K562 (cell line): Measurements from ENCODE around the gene CGNL1.

Experiments used
- EZH2 ChIP-seq: IDR thresholded peaks from 2 replicates; pipeline ENCODE4 v1.6.1; 2012; ENCODE audit warnings: low read depth, mild to moderate bottlenecking, inconsistent platforms, low read length, borderline replicate concordance
- HDGF ChIP-seq: fragments of 450-650 bp; IDR thresholded peaks from 2 replicates; pipeline ENCODE4 v1.6.1; 2016
- ILK ChIP-seq: fragments of 450-650 bp; IDR thresholded peaks from 2 replicates; pipeline ENCODE4 v1.6.1; 2016; ENCODE audit warnings: missing genetic modification characterization, low read depth, mild to moderate bottlenecking, missing compliant biosample characterization, moderate library complexity, borderline replicate concordance
- KLF13 ChIP-seq: fragments of 450-650 bp; IDR thresholded peaks from 2 replicates; pipeline ENCODE4 v1.6.1; 2016; ENCODE audit warnings: missing genetic modification characterization, low read depth, mild to moderate bottlenecking, missing compliant biosample characterization, moderate library complexity, borderline replicate concordance
- MXI1 ChIP-seq: IDR thresholded peaks from 2 replicates; pipeline ENCODE4 v1.6.1; 2011; ENCODE audit warnings: low read depth, mild to moderate bottlenecking, improper control_type of control experiment, low read length
- PHF21A ChIP-seq: fragments of 450-650 bp; IDR thresholded peaks from 2 replicates; pipeline ENCODE4 v1.6.1; 2017; ENCODE audit warnings: low read depth, borderline replicate concordance
- SMAD2 ChIP-seq: fragments of 150-350 bp; IDR thresholded peaks from 2 replicates; pipeline ENCODE4 v1.6.1; 2014; ENCODE audit warnings: low read depth, mild to moderate bottlenecking, low read length
- ZNF121 ChIP-seq: sonication (generic); formaldehyde crosslinking; conservative IDR thresholded peaks from 2 replicates; pipeline ENCODE4 v1.8.0; 2022; ENCODE audit warnings: missing genetic modification reagents
- TF ChIP-seq, protein P1 (sequence below), 3 experiments: IDR thresholded peaks in 2 of 3; conservative IDR thresholded peaks in 1 of 3; 2 replicates each; pipeline ENCODE4 v1.5.1; 2011 to 2012; ENCODE audit warnings: low read length in 3 of 3, mild to moderate bottlenecking in 3 of 3, control low read depth in 2 of 3, improper control_type of control experiment in 1 of 3, inconsistent platforms in 1 of 3, low read depth in 1 of 3, mixed read lengths in 1 of 3, moderate library complexity in 1 of 3; ENCODE audit not compliant: insufficient read depth in 2 of 3

- TF ChIP-seq ILK (tag) (no peak), EZH2 (no peak), ZNF121 (CRISPR knock-in tag) (no peak), PHF21A (no peak), HDGF (no peak), MXI1 (no peak), KLF13 (no peak), SMAD2 (no peak)
- TF ChIP-seq, protein P1, sequence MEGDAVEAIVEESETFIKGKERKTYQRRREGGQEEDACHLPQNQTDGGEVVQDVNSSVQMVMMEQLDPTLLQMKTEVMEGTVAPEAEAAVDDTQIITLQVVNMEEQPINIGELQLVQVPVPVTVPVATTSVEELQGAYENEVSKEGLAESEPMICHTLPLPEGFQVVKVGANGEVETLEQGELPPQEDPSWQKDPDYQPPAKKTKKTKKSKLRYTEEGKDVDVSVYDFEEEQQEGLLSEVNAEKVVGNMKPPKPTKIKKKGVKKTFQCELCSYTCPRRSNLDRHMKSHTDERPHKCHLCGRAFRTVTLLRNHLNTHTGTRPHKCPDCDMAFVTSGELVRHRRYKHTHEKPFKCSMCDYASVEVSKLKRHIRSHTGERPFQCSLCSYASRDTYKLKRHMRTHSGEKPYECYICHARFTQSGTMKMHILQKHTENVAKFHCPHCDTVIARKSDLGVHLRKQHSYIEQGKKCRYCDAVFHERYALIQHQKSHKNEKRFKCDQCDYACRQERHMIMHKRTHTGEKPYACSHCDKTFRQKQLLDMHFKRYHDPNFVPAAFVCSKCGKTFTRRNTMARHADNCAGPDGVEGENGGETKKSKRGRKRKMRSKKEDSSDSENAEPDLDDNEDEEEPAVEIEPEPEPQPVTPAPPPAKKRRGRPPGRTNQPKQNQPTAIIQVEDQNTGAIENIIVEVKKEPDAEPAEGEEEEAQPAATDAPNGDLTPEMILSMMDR (IDR thresholded peaks at IDR 0.05 in 2 of 3, conservative IDR thresholded peaks at IDR 0.05 in 1 of 3; ENCODE audit: insufficient read depth in 2 of 3, low read depth in 1 of 3, low read length in 3 of 3), result no peak
Measured at GRCh38 chr15:57596301-57596855, 220.1 kb downstream of the CGNL1 start.
